Lower lobe of right lung (tissue), 2 donors: ENCODE results near the gene CAMK1. TPM values are rescaled to one million over a fixed set of nuclear protein-coding genes. Genes with fewer than 3 reads are reported as not detected.

Source experiments
- ATAC-seq, 2 donors: fragments of 200-7000 bp; cut with Tn5 transposase; one replicate each; pipeline ENCODE4 v1.9.1; 2020 to 2022; ENCODE audit warnings: mild to moderate bottlenecking in 2 of 2, moderate library complexity in 2 of 2
- DNase-seq: peaks from one replicate; pipeline ENCODE4 v3.0.0-alpha.2; 2020
- H3K27ac ChIP-seq: fragments of 200-600 bp; one replicate; pipeline ENCODE4 v1.8.0; 2022
- H3K27me3 ChIP-seq: fragments of 200-600 bp; one replicate; pipeline ENCODE4 v1.8.0; 2022; ENCODE audit warnings: low read depth
- H3K36me3 ChIP-seq: fragments of 200-600 bp; one replicate; pipeline ENCODE4 v1.8.0; 2022; ENCODE audit warnings: mild to moderate bottlenecking
- H3K4me1 ChIP-seq: fragments of 200-600 bp; one replicate; pipeline ENCODE4 v1.8.0; 2022
- H3K4me3 ChIP-seq: fragments of 200-600 bp; one replicate; pipeline ENCODE4 v1.8.0; 2022; ENCODE audit warnings: mild to moderate bottlenecking
- H3K9me3 ChIP-seq: fragments of 200-600 bp; one replicate; pipeline ENCODE4 v1.8.0; 2022
- CTCF ChIP-seq: fragments of 200-600 bp; IDR thresholded peaks from one replicate; pipeline ENCODE4 v1.8.0; 2022; ENCODE audit warnings: antibody characterized with exemption, mild to moderate bottlenecking
- intact Hi-C: fragments of 100-400 bp; cut with DNase I; formaldehyde crosslinking; loops from one replicate; pipeline ENCODE4 v1.11.0; 2022
- total RNA-seq: library from RNA; stranded (reverse); fragmentation: NEBNext Ultra II Directional; extraction: Animal tissue kit (Norgen Biotek cat#: 25700); gene quantifications from one replicate; pipeline ENCODE4 v1.2.1, GENCODE V29; 2021
- donor health status: DM: no; HTN: yes; CAD: no; lungs with severe emphysema.

CAMK1 gene
- total RNA-seq, 1 donor from 2014 or later = 30.8 TPM

GRCh38 chr3:9746330-9746729, 23.4 kb downstream of the CAMK1 start:
- no peaks in the 10 kb centered on the region for H3K9me3 ChIP-seq
- H3K4me1 ChIP-seq = peaks cover 19% of the 10 kb centered on the region
- peaks cover 72% of the 10 kb centered on the region for H3K36me3 ChIP-seq
- TF ChIP-seq CTCF = no peak
- intact Hi-C loops = no loop called here
- ATAC-seq (no peak), DNase-seq (no peak)
- no peak overlapping the region for H3K27ac ChIP-seq
- no peak overlapping the region for H3K4me3 ChIP-seq
- no peaks in the 10 kb centered on the region for H3K27me3 ChIP-seq

GRCh38 chr3:9745521-9745920, 24.2 kb downstream of the CAMK1 start:
- DNase-seq (no peak), ATAC-seq (no peak)
- intact Hi-C loops = no loop called here
- Histone ChIP-seq H3K27me3 (no peaks in the 10 kb centered on the region), H3K9me3 (no peaks in the 10 kb centered on the region), H3K4me1 (peaks cover 11% of the 10 kb centered on the region), H3K4me3 (no peak overlapping the region), H3K27ac (no peak overlapping the region), H3K36me3 (peaks cover 80% of the 10 kb centered on the region)
- no peak for TF ChIP-seq CTCF

GRCh38 chr3:9744162-9744561, 25.6 kb downstream of the CAMK1 start:
- peaks cover 5% of the 10 kb centered on the region for H3K4me1 ChIP-seq
- TF ChIP-seq CTCF = no peak
- no peak overlapping the region for H3K27ac ChIP-seq
- intact Hi-C loops = no loop called here
- ATAC-seq (no peak), DNase-seq (no peak)
- H3K9me3 ChIP-seq = no peaks in the 10 kb centered on the region
- no peak overlapping the region for H3K4me3 ChIP-seq
- H3K27me3 ChIP-seq = no peaks in the 10 kb centered on the region
- H3K36me3 ChIP-seq = peaks cover 93% of the 10 kb centered on the region

GRCh38 chr3:9743548-9743947, 26.2 kb downstream of the CAMK1 start:
- ATAC-seq (no peak), DNase-seq (no peak)
- no peaks in the 10 kb centered on the region for H3K4me1 ChIP-seq
- H3K4me3 ChIP-seq = no peak overlapping the region
- H3K36me3 ChIP-seq = peaks cover 99% of the 10 kb centered on the region
- no peak for TF ChIP-seq CTCF
- intact Hi-C loops = no loop called here
- no peak overlapping the region for H3K27ac ChIP-seq
- no peaks in the 10 kb centered on the region for H3K9me3 ChIP-seq
- no peaks in the 10 kb centered on the region for H3K27me3 ChIP-seq

GRCh38 chr3:9742560-9742959, 27.2 kb downstream of the CAMK1 start:
- no peak overlapping the region for H3K4me3 ChIP-seq
- TF ChIP-seq CTCF = no peak
- DNase-seq = no peak
- H3K36me3 ChIP-seq = peaks cover 100% of the 10 kb centered on the region
- H3K4me1 ChIP-seq = no peaks in the 10 kb centered on the region
- H3K27ac ChIP-seq = no peak overlapping the region
- no peak for ATAC-seq
- H3K27me3 ChIP-seq = no peaks in the 10 kb centered on the region
- intact Hi-C loops = no loop called here
- H3K9me3 ChIP-seq = no peaks in the 10 kb centered on the region

GRCh38 chr3:9739181-9739580, 30.6 kb downstream of the CAMK1 start:
- DNase-seq (no peak), ATAC-seq (no peak)
- Histone ChIP-seq H3K9me3 (no peaks in the 10 kb centered on the region), H3K4me3 (no peak overlapping the region), H3K27ac (no peak overlapping the region), H3K4me1 (peaks cover 14% of the 10 kb centered on the region), H3K36me3 (peaks cover 100% of the 10 kb centered on the region), H3K27me3 (no peaks in the 10 kb centered on the region)
- intact Hi-C loops = no loop called here
- TF ChIP-seq CTCF = no peak
